OCI-LY7 (cell line): ENCODE measurements around the gene FCHSD2.

Source experiments
- EZH2phosphoT487 ChIP-seq: fragments of 200-600 bp; sonication (generic); IDR thresholded peaks from 2 replicates; pipeline ENCODE4 v1.6.1; 2018; ENCODE audit warnings: low read depth, borderline replicate concordance, mild to moderate bottlenecking, mixed run types, antibody characterized with exemption, low read length, moderate library complexity, mixed read lengths
- TF ChIP-seq, protein P1 (sequence below): fragments of 200-600 bp; sonication (generic); conservative IDR thresholded peaks from 2 replicates; pipeline ENCODE4 v1.5.1; 2014; ENCODE audit warnings: mild to moderate bottlenecking, antibody characterized with exemption, low read length, moderate library complexity, mixed read lengths

DNA sequence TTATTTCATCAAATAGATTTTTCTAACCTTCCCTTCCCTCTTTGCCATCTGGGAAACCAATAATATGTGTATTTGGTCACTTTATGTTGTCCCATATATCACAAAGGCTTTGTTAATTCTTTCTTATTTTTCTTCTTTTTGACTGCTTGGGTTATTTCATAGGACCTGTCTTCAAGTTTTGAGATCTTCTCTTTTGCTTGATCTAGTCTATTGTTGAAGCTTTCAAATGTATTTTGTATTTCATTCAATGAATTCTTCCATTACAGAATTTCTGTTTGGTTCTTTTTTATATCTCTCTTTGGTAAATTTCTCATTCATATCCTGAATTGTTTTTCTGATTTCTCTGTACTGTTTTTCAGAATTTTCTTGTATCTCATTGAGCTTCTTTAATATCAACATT is 132.1 kb downstream of the FCHSD2 start:
- TF ChIP-seq, protein P1, sequence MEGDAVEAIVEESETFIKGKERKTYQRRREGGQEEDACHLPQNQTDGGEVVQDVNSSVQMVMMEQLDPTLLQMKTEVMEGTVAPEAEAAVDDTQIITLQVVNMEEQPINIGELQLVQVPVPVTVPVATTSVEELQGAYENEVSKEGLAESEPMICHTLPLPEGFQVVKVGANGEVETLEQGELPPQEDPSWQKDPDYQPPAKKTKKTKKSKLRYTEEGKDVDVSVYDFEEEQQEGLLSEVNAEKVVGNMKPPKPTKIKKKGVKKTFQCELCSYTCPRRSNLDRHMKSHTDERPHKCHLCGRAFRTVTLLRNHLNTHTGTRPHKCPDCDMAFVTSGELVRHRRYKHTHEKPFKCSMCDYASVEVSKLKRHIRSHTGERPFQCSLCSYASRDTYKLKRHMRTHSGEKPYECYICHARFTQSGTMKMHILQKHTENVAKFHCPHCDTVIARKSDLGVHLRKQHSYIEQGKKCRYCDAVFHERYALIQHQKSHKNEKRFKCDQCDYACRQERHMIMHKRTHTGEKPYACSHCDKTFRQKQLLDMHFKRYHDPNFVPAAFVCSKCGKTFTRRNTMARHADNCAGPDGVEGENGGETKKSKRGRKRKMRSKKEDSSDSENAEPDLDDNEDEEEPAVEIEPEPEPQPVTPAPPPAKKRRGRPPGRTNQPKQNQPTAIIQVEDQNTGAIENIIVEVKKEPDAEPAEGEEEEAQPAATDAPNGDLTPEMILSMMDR: no peak
- TF ChIP-seq EZH2phosphoT487: no peak
